NOMO-1 (cell line): ENCODE results near the gene SHCBP1.

Source experiments
- DNase-seq, 2 experiments: peaks; one replicate each; lab custom pipeline; 2025; ENCODE audit not compliant: unreplicated experiment in 2 of 2; lab: John Stamatoyannopoulos, UW

The SHCBP1 gene

DNA sequence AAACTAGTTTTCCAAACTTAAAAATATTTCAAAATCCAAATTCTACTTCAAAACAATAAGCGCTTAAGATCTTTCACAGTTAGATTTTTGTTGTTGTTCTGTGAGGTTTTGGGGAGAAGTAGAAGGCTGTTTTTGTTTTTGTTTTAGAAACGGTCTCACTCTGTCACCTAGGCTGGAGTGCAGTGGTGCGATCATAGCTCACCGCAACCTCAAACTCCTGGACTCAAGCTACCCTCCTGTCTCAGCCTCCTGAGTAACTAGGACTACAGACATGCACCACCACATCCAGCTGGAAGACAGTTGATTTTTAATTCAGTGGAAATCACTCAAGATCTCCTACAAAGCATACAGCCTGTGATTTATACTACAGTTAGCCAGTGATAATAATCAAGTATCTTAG, 2.7 kb downstream of the SHCBP1 start:
- DNase-seq: no peak

- DNase-seq: no peak
Observed at GRCh38 chr16:46614006-46614405, 7.2 kb downstream of the SHCBP1 start.

GRCh38 chr16:46613352-46613751, 7.8 kb downstream of the SHCBP1 start:
- no peak for DNase-seq

DNA sequence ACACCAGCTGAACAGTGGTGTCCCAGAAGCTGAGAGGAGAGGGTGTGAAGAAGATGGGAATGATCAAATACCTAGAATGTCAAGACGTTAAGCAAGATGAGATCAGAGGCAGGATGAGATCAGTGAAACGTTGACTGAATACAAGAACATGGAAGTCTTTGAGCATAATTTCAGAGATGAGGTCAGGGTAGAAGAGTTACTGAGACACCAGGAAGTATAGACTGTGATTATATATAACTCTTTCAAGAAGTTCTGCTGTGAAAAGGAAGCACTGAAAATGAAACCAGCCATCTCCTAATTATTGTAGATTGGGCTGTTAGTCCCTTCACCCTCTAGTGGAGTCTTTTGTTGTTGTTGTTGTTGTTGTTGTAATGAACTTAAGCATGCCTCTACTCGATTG, 9.1 kb downstream of the SHCBP1 start:
- peak in 1 of 2 experiments; percentile 25 for DNase-seq

GRCh38 chr16:46607529-46607928, 13.7 kb downstream of the SHCBP1 start:
- DNase-seq: peak in 1 of 2 experiments; percentile 10

- no peak for DNase-seq
Observed at GRCh38 chr16:46606231-46606630, 14.9 kb downstream of the SHCBP1 start.

DNA sequence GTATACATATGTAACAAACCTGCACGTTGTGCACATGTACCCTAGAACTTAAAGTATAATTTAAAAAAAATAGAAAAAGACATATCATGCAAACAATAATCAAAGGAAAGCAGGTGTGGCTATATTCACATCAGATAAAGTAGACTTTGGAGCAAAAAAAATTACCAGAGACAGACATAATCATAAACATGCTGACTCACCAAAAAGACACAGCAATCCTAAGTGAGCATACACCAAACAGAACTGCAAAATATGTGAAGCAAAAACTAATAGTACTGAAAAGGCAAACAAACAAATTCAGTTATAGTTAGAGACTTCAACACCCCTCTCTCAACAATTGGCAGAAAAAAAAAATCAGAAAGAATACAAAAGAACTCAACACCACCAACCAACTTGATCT, 29.9 kb downstream of the SHCBP1 start:
- DNase-seq: no peak

- no peak for DNase-seq
Observed at GRCh38 chr16:46586011-46586577, 35.1 kb downstream of the SHCBP1 start.

DNA sequence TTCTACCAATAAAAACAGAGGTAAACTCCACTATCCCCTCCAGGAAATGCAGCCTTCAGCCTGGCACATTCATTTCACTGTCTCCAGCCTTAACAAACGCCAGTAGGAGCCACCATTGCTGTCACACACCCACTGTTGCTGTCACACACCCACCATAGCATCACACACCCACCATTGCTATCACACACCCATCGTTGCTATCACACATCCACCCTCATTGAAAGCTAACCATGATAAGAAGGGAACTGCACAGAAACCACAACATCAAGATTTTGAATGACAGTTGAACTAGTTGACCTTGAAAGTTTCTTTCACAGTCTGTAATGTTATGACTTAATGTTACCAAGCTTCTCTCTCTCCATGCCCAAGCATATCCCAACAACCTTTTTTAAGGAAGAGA, 38.1 kb downstream of the SHCBP1 start:
- DNase-seq: no peak

- peak in 1 of 2 experiments; percentile 14 for DNase-seq
Observed at GRCh38 chr16:46582313-46582712, 38.9 kb downstream of the SHCBP1 start.

DNA sequence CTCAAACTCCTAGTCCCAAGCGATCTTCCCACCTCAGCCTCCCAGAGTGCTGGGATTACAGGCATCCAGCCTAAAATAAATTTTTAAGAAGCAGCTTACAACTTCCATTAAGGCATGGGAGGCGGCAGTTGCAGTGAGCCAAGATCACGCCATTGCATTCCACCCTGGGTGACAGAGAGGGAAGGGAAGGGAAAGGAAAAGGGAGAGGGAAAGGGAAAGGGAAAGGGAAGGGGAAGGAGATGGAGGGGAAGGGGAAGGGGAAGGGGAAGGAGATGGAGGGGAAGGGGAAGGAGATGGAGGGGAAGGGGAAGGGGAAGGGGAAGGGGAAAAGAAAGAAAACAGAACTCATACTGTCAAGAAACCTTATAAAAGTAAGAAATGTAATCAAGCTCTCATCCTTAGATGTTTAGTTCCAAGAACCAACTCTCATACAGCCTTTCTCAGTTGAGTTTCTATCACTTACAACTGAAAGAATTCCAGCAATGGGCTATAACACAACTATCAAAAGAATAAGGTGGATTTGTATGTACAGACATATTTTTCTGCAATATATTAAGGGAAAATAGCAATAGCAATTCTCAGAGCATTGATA, 43.1 kb downstream of the SHCBP1 start:
- DNase-seq: no peak

- DNase-seq: no peak
Observed at GRCh38 chr16:46573834-46574159, 47.4 kb downstream of the SHCBP1 start.

DNA sequence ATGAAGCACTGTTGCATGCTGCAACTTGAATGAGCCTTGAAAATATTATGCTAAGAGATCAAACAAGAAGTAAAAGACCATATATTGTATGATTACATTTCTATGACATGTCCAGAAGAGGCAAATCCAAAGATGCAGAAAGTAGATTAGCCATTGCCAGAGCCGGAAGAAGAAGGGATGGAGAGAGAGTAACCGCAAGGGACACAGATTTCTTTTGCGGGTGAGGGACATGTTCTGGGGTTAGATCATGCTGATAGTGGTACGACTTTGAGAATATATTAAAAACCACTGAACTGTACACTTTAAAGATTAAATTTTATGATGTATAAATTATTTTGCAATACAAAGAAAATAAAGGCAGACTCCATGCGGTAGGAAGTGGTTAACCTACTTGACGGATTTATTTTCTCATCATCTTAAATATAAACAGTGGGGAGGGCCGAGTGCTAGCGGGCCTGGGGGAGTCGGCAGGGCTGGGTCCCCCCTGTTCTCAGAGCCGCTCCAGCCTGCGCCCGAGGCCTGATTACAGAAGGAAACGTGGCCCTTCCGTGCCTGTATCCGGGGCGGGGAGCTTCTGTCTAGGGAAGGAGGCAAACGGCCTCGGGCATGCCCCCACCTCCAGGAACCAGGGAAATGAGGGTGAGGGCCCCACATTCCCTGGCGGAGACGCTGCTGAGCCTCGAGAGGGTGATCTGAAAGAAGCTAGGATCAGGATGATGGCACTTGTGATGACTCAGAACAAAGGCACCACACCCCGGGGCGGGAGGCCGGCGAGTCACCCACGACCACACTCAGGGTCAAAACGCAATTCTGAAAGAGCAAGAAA, 48.0 kb downstream of the SHCBP1 start:
- peak in 1 of 2 experiments; percentile 28 for DNase-seq

DNA sequence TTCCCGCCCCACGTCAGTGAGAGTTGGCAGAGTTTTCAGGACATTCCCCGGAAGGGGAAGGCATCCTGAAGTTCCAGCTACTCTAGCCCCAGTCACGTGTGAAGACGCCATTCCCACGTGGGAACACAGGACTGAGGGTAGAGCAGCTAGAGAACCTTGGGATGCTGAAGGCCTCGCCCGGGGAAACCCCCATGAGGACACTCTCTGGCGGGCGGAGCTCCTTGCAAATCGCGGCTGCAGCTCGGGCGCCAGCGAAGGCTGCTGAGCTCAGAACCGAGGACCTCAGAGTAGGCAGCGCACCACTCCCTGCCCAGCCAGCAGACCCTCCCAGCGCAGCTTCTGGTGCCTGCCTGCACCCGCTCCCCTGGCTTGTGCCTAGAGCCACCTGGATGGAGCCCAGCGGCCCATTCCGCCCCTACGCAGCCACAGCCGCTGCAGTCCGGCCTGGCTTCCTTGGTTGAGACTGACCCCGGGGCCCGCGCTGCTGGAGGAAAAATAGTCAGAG, 51.9 kb downstream of the SHCBP1 start:
- no peak for DNase-seq

- DNase-seq: no peak
Observed at GRCh38 chr16:46568472-46569230, 52.5 kb downstream of the SHCBP1 start.

DNA sequence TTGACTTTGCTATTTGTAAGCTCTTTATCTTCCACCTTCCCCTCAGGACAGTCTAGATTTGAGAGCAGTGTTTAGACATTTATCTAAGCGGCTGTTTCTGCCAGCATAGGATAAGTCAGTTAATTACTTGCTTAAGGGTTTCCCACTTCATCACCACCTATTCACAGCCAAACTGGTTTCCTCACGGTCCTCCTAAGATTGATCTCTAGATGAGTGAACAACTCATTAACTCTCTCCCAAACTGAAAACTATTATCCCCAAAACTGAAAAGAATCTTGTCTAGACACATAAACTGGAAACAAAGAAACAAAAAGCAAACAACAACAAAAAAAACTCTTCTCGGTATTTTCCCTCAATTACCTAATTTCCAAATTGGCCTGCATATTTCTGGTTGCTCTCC, 58.2 kb downstream of the SHCBP1 start:
- no peak for DNase-seq

DNA sequence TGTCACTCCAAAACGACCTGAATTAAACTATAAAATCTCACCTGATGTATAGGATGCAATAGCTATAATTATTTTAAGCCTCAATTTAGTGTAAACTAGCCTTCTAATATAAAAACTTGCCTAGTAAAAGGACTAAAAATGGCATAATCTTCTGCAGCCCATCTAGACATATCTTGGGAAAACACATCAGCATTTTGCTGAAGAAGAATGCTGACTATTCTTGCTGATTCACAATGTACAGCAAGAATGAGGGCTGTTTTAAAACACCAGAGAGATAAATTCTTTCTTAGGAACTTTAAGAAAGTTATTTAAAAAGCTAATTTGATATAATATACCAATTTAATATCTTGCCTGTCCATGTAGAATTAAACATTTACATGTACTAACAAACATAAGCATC, 63.2 kb downstream of the SHCBP1 start:
- DNase-seq: no peak

- DNase-seq: no peak
Observed at GRCh38 chr16:46555951-46556350, 65.2 kb downstream of the SHCBP1 start.

- DNase-seq: peak; percentile 26 to 50
Observed at GRCh38 chr16:46554435-46554834, 66.7 kb downstream of the SHCBP1 start.

- no peak for DNase-seq
Observed at GRCh38 chr16:46549477-46549876, 71.7 kb downstream of the SHCBP1 start.
